IMR-90 (cell line): ENCODE data around the gene OR7A5. TPM values are rescaled to one million over a fixed set of nuclear protein-coding genes. Genes with fewer than 3 reads are reported as not detected.

Source experiments
- ATAC-seq: fragments of 200-7000 bp; cut with Tn5 transposase; 2 replicates; pipeline ENCODE4 v1.9.1; 2020; ENCODE audit warnings: low read depth, mild to moderate bottlenecking, moderate library complexity
- BruUV-seq: library from RNA; stranded (reverse); fragments of 400-500 nt; replicated peaks from 2 replicates; lab custom pipeline; 2021; lab: Mats Ljungman, UMichigan
- CTCF ChIA-PET: fragments of 300-600 bp; formaldehyde crosslinking; extraction: SDS; loops from one replicate; lab custom pipeline; 2021; ENCODE audit warnings: antibody characterized with exemption; lab: Yijun Ruan, JAX
- POLR2A ChIA-PET: fragments of 300-600 bp; sonication (Branson Sonifier 250); formaldehyde crosslinking; loops from one replicate; lab custom pipeline; 2022; ENCODE audit warnings: antibody characterized with exemption; ENCODE audit not compliant: unreplicated experiment; lab: Charles Lee
- DNase-seq: peaks from one replicate; pipeline ENCODE4 v3.0.0; 2013
- H2AFZ ChIP-seq: replicated peaks from 2 replicates; pipeline ENCODE3; 2013; ENCODE audit warnings: low read length, mild to moderate bottlenecking; ENCODE audit not compliant: poor library complexity
- H2AK5ac ChIP-seq: 2 replicates; pipeline ENCODE4 v1.6.1; 2013; ENCODE audit warnings: low read depth, low read length, inconsistent platforms
- H2AK9ac ChIP-seq: replicated peaks from 2 replicates; pipeline ENCODE3; 2013; ENCODE audit warnings: mild to moderate bottlenecking, low read depth, low read length, moderate library complexity; ENCODE audit not compliant: poor library complexity
- H2BK120ac ChIP-seq: 2 replicates; pipeline ENCODE4 v1.6.1; 2013; ENCODE audit warnings: low read depth, low read length, inconsistent platforms
- H2BK15ac ChIP-seq: 3 replicates; pipeline ENCODE4 v1.6.1; 2013; ENCODE audit warnings: low read depth, low read length, inconsistent platforms
- H2BK20ac ChIP-seq: 2 replicates; pipeline ENCODE4 v1.6.1; 2013; ENCODE audit warnings: low read depth, mild to moderate bottlenecking, inconsistent platforms, low read length, moderate library complexity
- H2BK5ac ChIP-seq: 2 replicates; pipeline ENCODE4 v1.6.1; 2013; ENCODE audit warnings: mild to moderate bottlenecking, low read depth, low read length, inconsistent platforms; ENCODE audit not compliant: poor library complexity, severe bottlenecking
- H3K14ac ChIP-seq: replicated peaks from 2 replicates; pipeline ENCODE4 v1.6.1; 2013; ENCODE audit warnings: low read depth, low read length, inconsistent platforms
- H3K18ac ChIP-seq: 2 replicates; pipeline ENCODE4 v1.6.1; 2013; ENCODE audit warnings: low read depth, low read length, control low read depth
- H3K23ac ChIP-seq: 2 replicates; pipeline ENCODE4 v1.6.1; 2013; ENCODE audit warnings: low read depth, low read length, inconsistent platforms
- H3K27ac ChIP-seq: 2 replicates; pipeline ENCODE4 v1.5.1; 2013; ENCODE audit warnings: mild to moderate bottlenecking, control low read depth, low read length; ENCODE audit not compliant: insufficient read depth
- H3K27me3 ChIP-seq: 2 replicates; pipeline ENCODE4 v1.6.1; 2013; ENCODE audit warnings: low read length; ENCODE audit not compliant: control insufficient read depth, insufficient read depth
- H3K36me3 ChIP-seq: 2 replicates; pipeline ENCODE4 v1.6.1; 2013; ENCODE audit warnings: low read length, mixed read lengths; ENCODE audit not compliant: control insufficient read depth, insufficient read depth
- H3K4ac ChIP-seq: 2 replicates; pipeline ENCODE4 v1.6.1; 2013; ENCODE audit warnings: low read depth, low read length, inconsistent platforms
- H3K4me1 ChIP-seq: 2 replicates; pipeline ENCODE4 v1.6.1; 2013; ENCODE audit warnings: low read length, mixed read lengths; ENCODE audit not compliant: control insufficient read depth, insufficient read depth
- H3K4me2 ChIP-seq: 2 replicates; pipeline ENCODE4 v1.6.1; 2013; ENCODE audit warnings: low read depth, mild to moderate bottlenecking, control low read depth, low read length, moderate library complexity
- H3K4me3 ChIP-seq: 2 replicates; pipeline ENCODE4 v1.5.1; 2013; ENCODE audit warnings: low read depth, mild to moderate bottlenecking, control low read depth, low read length, moderate library complexity; ENCODE audit not compliant: insufficient read depth
- H3K56ac ChIP-seq: 2 replicates; pipeline ENCODE4 v1.6.1; 2013; ENCODE audit warnings: low read length, inconsistent platforms; ENCODE audit not compliant: insufficient read depth; ENCODE audit errors: extremely low read depth
- H3K79me1 ChIP-seq, 2 experiments: 2 replicates each; pipeline ENCODE4 v1.6.1; 2013; ENCODE audit warnings: low read length in 2 of 2, inconsistent platforms in 1 of 2, low read depth in 1 of 2
- H3K9ac ChIP-seq: 2 replicates; pipeline ENCODE4 v1.6.1; 2013; ENCODE audit warnings: low read depth, low read length, control low read depth
- H3K9me1 ChIP-seq: 2 replicates; pipeline ENCODE4 v1.6.1; 2013; ENCODE audit warnings: low read length, inconsistent platforms; ENCODE audit not compliant: insufficient read depth
- H3K9me3 ChIP-seq: 2 replicates; pipeline ENCODE4 v1.6.1; 2013; ENCODE audit warnings: low read length; ENCODE audit not compliant: control insufficient read depth, insufficient read depth
- H4K20me1 ChIP-seq: 2 replicates; pipeline ENCODE4 v1.6.1; 2013; ENCODE audit warnings: low read length, inconsistent platforms; ENCODE audit not compliant: insufficient read depth
- H4K5ac ChIP-seq: 2 replicates; pipeline ENCODE4 v1.6.1; 2013; ENCODE audit warnings: mild to moderate bottlenecking, low read depth, low read length, control low read depth
- H4K8ac ChIP-seq, 2 experiments: 2 replicates each; pipeline ENCODE4 v1.6.1; 2013; ENCODE audit warnings: low read depth in 2 of 2, low read length in 2 of 2, control low read depth in 1 of 2, inconsistent platforms in 1 of 2
- H4K91ac ChIP-seq: 2 replicates; pipeline ENCODE4 v1.6.1; 2013; ENCODE audit warnings: low read depth, low read length, inconsistent platforms; ENCODE audit not compliant: insufficient read depth
- BHLHE40 ChIP-seq: fragments of 150-350 bp; IDR thresholded peaks from 2 replicates; pipeline ENCODE4 v1.6.1; 2016; ENCODE audit warnings: mild to moderate bottlenecking, low read depth, low read length
- CHD1 ChIP-seq: IDR thresholded peaks from 2 replicates; pipeline ENCODE4 v1.6.1; 2012; ENCODE audit warnings: low read depth, low read length, improper control_type of control experiment
- CTCF ChIP-seq: conservative IDR thresholded peaks from 2 replicates; pipeline ENCODE4 v1.5.1; 2012; ENCODE audit warnings: mild to moderate bottlenecking, low read depth, low read length, improper control_type of control experiment
- ELK1 ChIP-seq: fragments of 150-350 bp; IDR thresholded peaks from 2 replicates; pipeline ENCODE4 v1.6.1; 2016; ENCODE audit warnings: low read depth, mild to moderate bottlenecking, low read length, moderate library complexity, borderline replicate concordance
- FOS ChIP-seq: fragments of 150-350 bp; IDR thresholded peaks from 2 replicates; pipeline ENCODE4 v1.6.1; 2016; ENCODE audit warnings: low read depth, low read length
- MAFK ChIP-seq: IDR thresholded peaks from 2 replicates; pipeline ENCODE4 v1.6.1; 2012; ENCODE audit warnings: low read depth, low read length, improper control_type of control experiment
- MAZ ChIP-seq: IDR thresholded peaks from 2 replicates; pipeline ENCODE4 v1.6.1; 2012; ENCODE audit warnings: low read depth, mild to moderate bottlenecking, low read length, improper control_type of control experiment, moderate library complexity, borderline replicate concordance
- MXI1 ChIP-seq: IDR thresholded peaks from 2 replicates; pipeline ENCODE4 v1.6.1; 2012; ENCODE audit warnings: low read depth, mild to moderate bottlenecking, low read length, moderate library complexity, borderline replicate concordance
- NFE2L2 ChIP-seq: fragments of 150-350 bp; IDR thresholded peaks from 2 replicates; pipeline ENCODE4 v1.6.1; 2016; ENCODE audit warnings: low read depth, mild to moderate bottlenecking, low read length
- POLR2A ChIP-seq: IDR thresholded peaks from 2 replicates; pipeline ENCODE4 v1.6.1; 2012; ENCODE audit warnings: mild to moderate bottlenecking, low read depth, low read length
- RAD21 ChIP-seq: IDR thresholded peaks from 2 replicates; pipeline ENCODE4 v1.6.1; 2012; ENCODE audit warnings: low read length, improper control_type of control experiment
- RCOR1 ChIP-seq: IDR thresholded peaks from 2 replicates; pipeline ENCODE4 v1.6.1; 2012; ENCODE audit warnings: mild to moderate bottlenecking, low read length, improper control_type of control experiment; ENCODE audit not compliant: insufficient replicate concordance
- RFX5 ChIP-seq: IDR thresholded peaks from 2 replicates; pipeline ENCODE4 v1.8.0; 2012; ENCODE audit warnings: low read depth, mild to moderate bottlenecking, low read length, moderate library complexity
- SMC3 ChIP-seq: fragments of 150-350 bp; IDR thresholded peaks from 2 replicates; pipeline ENCODE4 v1.6.1; 2016; ENCODE audit warnings: low read depth, mild to moderate bottlenecking, antibody characterized with exemption, low read length, moderate library complexity
- WGBS, 2 experiments: methylation state at CpG; one replicate each; pipeline versions ENCODE4 v1.1.5 to v1.1.7; 2013; ENCODE audit warnings: missing lambda C conversion rate in 2 of 2; ENCODE audit not compliant: insufficient read length in 1 of 2; ENCODE audit errors: extremely low coverage in 2 of 2; 5-methylcytosine and 5-hydroxymethylcytosine counted together
- dilution Hi-C: fragments of 300-500 bp; cut with HindIII; formaldehyde crosslinking; loops from one replicate; pipeline ENCODE4 v1.14.3; 2018; ENCODE audit warnings: low sequenced_read_pairs; ENCODE audit not compliant: unreplicated experiment
- in situ Hi-C: fragments of 300-500 bp; cut with MboI; formaldehyde crosslinking; loops from 3 replicates; pipeline ENCODE4 v1.14.3; 2019; ENCODE audit warnings: low sequenced_read_pairs, inconsistent platforms, mixed read lengths
- intact Hi-C: fragments of 100-400 bp; cut with micrococcal nuclease; formaldehyde crosslinking; loops from 2 replicates; pipeline ENCODE4 v1.10.0; 2022
- polyA plus RNA-seq, 3 experiments: library from polyadenylated mRNA; depleted of rRNA; stranded (reverse); fragments of >200 nt; gene quantifications; 2 replicates each; pipeline ENCODE4 v1.2.3, GENCODE V29; 2012; ENCODE audit warnings: low replicate concordance in 1 of 3
- total RNA-seq: library from RNA; depleted of rRNA; stranded (reverse); fragments of >200 nt; gene quantifications from 2 replicates; pipeline ENCODE4 v1.2.3, GENCODE V29; 2012
- TF ChIP-seq, protein P1 (sequence below): fragments of 150-350 bp; IDR thresholded peaks from 2 replicates; pipeline ENCODE4 v1.6.1; 2017; ENCODE audit warnings: mild to moderate bottlenecking, antibody characterized with exemption, low read length, low read depth

The OR7A5 gene
- total and polyA plus RNA-seq, 2 of the 4 experiments (the other 2 are of a cell fraction): not detected

GRCh38 chr19:14818588-14818987, 16.4 kb downstream of the OR7A5 start:
- BruUV-seq: no TSS peak

More at GRCh38 chr19:14818588-14818987, 16.4 kb downstream of the OR7A5 start:
- Histone ChIP-seq H3K4me2 (no peak overlapping the region), H3K18ac (no peak overlapping the region), H3K9me3 (peaks cover 3% of the 10 kb centered on the region; the same call in 1 of the 2 replicates), H4K20me1 (no peaks in the 10 kb centered on the region), H4K5ac (no peak overlapping the region), H2BK5ac (no peak overlapping the region), H2BK20ac (no peak overlapping the region), H4K8ac (no peak overlapping the region), H2BK120ac (no peak overlapping the region), H2BK15ac (no peak overlapping the region), H3K9me1 (no peaks in the 10 kb centered on the region), H3K27ac (no peak overlapping the region), H3K4ac (no peak overlapping the region), H4K91ac (no peak overlapping the region), H3K56ac (no peak overlapping the region), H3K14ac (no peak overlapping the region), H3K36me3 (no peaks in the 10 kb centered on the region), H3K9ac (no peak overlapping the region), H3K23ac (no peak overlapping the region), H3K27me3 (no peaks in the 10 kb centered on the region), H3K4me3 (no peak overlapping the region), H2AFZ (no peak overlapping the region), H2AK9ac (no peak overlapping the region), H3K79me1 (no peaks in the 10 kb centered on the region), H2AK5ac (no peak overlapping the region), H3K4me1 (no peaks in the 10 kb centered on the region)
- POLR2A ChIA-PET: no interaction called here
- no peak for DNase-seq
- dilution Hi-C loops (no loop called here), intact Hi-C loops (no loop called here), in situ Hi-C loops (no loop called here)
- CTCF ChIA-PET: no interaction called here
- TF ChIP-seq, protein P1, sequence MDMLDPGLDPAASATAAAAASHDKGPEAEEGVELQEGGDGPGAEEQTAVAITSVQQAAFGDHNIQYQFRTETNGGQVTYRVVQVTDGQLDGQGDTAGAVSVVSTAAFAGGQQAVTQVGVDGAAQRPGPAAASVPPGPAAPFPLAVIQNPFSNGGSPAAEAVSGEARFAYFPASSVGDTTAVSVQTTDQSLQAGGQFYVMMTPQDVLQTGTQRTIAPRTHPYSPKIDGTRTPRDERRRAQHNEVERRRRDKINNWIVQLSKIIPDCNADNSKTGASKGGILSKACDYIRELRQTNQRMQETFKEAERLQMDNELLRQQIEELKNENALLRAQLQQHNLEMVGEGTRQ: no peak
- TF ChIP-seq CHD1 (no peak), ELK1 (no peak), NFE2L2 (no peak), POLR2A (no peak), RCOR1 (no peak), RAD21 (no peak), MXI1 (no peak), FOS (no peak), MAZ (no peak), BHLHE40 (no peak), CTCF (no peak), SMC3 (no peak), RFX5 (no peak), MAFK (no peak)
- no peak for ATAC-seq
- WGBS, 2 experiments: 100% methylated on average over 1 of the region's 8 CpGs; no CpG with 5 or more reads in 1 of the 2 experiments
